HG02973 (cell line): Measurements from ENCODE around the gene RHOF.
"Not testable (repeated sequence)": the region's sequence is repeated elsewhere in the genome, so short reads cannot be mapped to it uniquely, and the experiment has no call there.

ENCODE experiments used
- ATAC-seq: cut with Tn5 transposase; IDR thresholded peaks from one replicate; pipeline ENCODE4 v1.9.1; 2021; ENCODE audit warnings: moderate library complexity; ENCODE audit not compliant: unreplicated experiment

The RHOF gene

DNA sequence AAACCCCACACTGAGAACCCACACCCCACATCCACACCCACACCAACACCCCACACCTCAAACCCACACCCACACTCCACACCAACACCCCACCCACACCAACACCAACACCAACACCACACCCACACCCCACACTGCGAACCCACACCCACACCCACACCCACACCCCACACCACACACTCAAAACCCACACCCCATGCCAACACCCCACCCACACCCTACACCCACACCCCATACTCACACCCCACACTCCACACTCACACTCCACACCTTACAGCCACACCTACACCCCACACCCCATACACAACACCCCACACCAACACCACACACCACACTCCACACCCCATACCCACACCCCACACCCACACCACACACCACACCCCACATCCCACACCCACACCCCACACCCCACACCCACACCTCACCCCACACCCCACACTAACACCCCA lies 43.0 kb downstream of the RHOF start:
- ATAC-seq, result no peak

DNA sequence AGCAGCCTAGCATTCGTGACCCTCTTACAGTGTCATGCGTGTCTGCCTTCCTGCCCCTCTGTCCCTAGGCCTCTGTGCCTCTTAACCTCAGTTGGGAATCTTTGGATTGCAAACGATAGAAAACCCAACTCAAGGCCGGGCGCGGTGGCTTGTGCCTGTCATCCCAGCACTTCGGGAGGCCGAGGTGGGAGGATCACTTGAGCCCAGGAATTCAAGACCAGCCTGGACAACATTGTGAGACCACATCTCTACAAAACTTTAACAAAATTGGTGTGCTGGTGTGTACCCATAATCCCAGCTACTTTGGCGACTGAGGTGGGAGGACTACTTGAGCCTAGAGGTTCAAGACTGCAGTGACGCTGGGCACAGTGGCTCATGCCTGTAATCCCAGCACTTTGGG lies 44.2 kb downstream of the RHOF start:
- ATAC-seq, result no peak

DNA sequence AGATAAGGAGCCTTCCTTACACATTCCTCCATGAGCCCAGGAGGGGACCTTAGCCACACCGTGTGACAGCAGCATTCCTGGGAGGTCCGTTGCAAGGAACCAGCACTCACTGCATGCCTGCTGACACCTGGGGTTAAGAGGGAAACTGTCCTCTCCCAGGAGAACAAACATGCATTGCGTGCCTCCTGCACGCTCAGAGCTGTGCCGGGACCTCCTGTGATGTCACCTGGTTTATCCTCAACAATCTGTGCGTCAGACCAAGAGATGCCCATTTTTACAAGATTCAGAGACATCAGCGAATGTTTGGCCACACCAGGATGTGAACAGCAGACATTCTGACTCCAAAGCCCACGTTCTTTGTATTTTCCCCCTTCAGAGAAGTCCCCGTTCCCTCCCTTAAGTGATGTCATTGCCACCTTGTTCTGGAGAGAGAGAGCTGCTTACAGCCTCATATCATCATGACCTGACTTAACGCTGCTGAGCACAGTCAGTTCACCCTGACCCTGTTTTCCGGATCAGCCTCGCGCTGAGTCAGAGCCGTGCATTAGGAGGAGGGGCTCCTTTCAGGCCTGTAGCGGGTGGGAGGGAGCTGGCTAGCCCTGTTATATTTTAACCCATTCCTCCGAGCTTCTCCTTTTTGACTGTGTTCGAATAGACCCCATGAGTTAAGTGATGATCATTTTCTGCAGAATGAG lies 44.8 kb downstream of the RHOF start:
- ATAC-seq, result no peak

DNA sequence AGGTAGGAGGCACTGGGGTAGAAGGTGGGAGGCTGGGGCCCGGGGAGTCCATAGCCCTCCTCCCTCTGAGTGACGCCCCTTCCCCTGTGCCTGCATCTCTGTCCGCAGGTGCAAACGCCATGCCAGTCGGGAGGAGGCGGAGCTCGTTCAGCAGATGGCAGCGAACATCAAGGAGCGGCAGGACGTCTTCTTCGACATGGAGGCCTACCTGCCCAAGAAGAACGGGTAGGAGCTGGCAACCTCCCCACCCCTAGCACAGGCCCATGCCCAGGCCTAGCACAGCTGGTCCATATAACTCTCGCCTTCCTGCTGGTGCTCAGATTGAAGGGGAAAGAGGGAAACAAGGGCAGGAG lies 45.3 kb downstream of the RHOF start:
- ATAC-seq, result no peak

DNA sequence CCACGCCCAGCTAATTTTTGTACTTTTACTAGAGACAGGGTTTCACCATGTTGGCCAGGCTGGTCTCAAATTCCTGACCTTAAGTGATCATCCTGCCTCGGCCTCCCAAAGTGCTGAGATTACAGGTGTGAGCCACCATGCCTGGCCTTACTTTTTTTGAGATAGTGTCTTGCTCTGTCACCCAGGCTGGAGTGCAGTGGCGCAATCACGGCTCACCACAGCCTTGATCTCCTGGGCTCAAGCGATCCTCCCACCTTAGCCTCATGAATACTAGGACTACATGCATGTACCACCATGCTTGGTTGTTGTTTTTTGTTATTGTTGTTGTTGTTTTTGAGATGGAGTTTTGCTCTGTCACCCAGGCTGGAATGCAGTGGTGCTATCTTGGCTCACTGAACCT lies 47.9 kb downstream of the RHOF start:
- not testable (repeated sequence) for ATAC-seq

- no peak for ATAC-seq
Observed at GRCh38 chr12:121741743-121742142, 51.7 kb downstream of the RHOF start.

DNA sequence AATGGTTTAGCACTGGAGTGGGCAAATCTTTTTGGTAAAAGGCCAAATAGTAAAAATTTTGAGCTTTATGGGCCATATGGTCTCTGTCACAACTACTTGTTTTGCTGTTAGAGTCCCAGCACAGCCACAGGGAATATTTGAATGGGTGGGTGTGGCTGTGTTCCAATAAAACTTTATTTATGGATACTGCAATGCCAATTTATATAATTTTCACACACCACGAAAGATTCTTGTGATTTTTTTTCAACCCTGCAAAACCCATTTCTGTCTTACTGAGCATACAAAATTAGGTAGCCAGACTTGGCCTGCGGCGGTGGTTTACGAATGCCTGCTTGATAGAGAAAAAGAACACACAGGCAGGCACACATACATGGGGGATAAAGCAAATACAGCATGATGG lies 52.6 kb downstream of the RHOF start:
- ATAC-seq, result no peak

GRCh38 chr12:121738340-121738858 lies 55.1 kb downstream of the RHOF start:
- ATAC-seq, result no peak

- ATAC-seq, result no peak
Observed at GRCh38 chr12:121733849-121734248, 59.6 kb downstream of the RHOF start.

GRCh38 chr12:121731473-121731872 lies 62.0 kb downstream of the RHOF start:
- ATAC-seq, result no peak

DNA sequence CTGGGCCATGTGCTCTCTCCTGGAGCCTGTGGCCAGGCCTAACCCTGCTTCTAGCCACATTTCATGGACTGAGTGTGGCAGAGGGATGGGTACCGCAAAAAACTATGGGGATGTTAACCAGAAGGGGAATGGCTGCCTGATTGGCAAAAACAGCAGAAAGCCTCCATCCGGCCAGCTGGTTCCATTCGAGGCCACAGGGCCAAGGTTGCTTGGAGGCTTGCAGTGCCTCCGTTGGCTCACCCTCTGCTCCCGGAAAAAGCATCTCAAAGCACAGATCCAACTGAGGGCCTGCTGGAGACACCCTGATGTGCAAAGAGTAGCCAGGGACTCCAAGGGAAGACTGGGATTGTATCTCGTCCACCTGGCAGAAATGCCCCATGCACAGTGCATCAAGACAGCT lies 64.5 kb downstream of the RHOF start:
- no peak for ATAC-seq
